CD14-positive monocyte (primary cell): ENCODE data around the gene OPN1LW. TPM values are rescaled to one million over a fixed set of nuclear protein-coding genes. Genes with fewer than 3 reads are reported as not detected.

Source experiments
- DNase-seq, 3 donors: peaks; one replicate each; pipeline ENCODE4 v3.0.0-alpha.2; 2011 to 2022
- H2AFZ ChIP-seq: 2 replicates; pipeline ENCODE4 v1.6.0; 2012; ENCODE audit warnings: mild to moderate bottlenecking, low read depth, low read length, inconsistent platforms; ENCODE audit not compliant: insufficient read depth, poor library complexity, severe bottlenecking
- H3K27ac ChIP-seq, 2 donors: 1 replicate in 1 of 2; 2 replicates in 1 of 2; pipeline ENCODE4 v1.5.1; 2012 to 2013; ENCODE audit warnings: low read length in 2 of 2, control low read depth in 1 of 2, inconsistent platforms in 1 of 2, low read depth in 1 of 2, mild to moderate bottlenecking in 1 of 2
- H3K27me3 ChIP-seq, 2 donors: one replicate each; pipeline versions ENCODE4 v1.6.0 to v1.6.1; 2011 to 2013; ENCODE audit warnings: low read length in 2 of 2; ENCODE audit not compliant: control insufficient read depth in 2 of 2, insufficient read depth in 2 of 2
- H3K36me3 ChIP-seq, 2 donors: replicated peaks in 1 of 2; 1 replicate in 1 of 2; 2 replicates in 1 of 2; pipeline versions ENCODE4 v1.5.1 to v1.6.1; 2012 to 2013; ENCODE audit warnings: low read length in 2 of 2, control low read depth in 1 of 2, inconsistent platforms in 1 of 2, mild to moderate bottlenecking in 1 of 2; ENCODE audit not compliant: insufficient read depth in 2 of 2, control insufficient read depth in 1 of 2
- H3K4me1 ChIP-seq, 2 donors: 1 replicate in 1 of 2; 2 replicates in 1 of 2; pipeline versions ENCODE4 v1.5.1 to v1.6.1; 2012 to 2013; ENCODE audit warnings: low read length in 2 of 2, control low read depth in 1 of 2, inconsistent platforms in 1 of 2, mild to moderate bottlenecking in 1 of 2, moderate library complexity in 1 of 2; ENCODE audit not compliant: insufficient read depth in 2 of 2, control insufficient read depth in 1 of 2
- H3K4me2 ChIP-seq: replicated peaks from 2 replicates; pipeline ENCODE3; 2012; ENCODE audit warnings: low read length, moderate library complexity, mild to moderate bottlenecking; ENCODE audit not compliant: poor library complexity, severe bottlenecking; ENCODE audit errors: extremely low read depth
- H3K4me3 ChIP-seq, 3 experiments: fragments of 200-600 bp in 1 of 3; sonication (generic) in 1 of 3; replicated peaks in 1 of 3; 1 replicate in 2 of 3; 2 replicates in 1 of 3; pipeline ENCODE4 v1.5.1; 2011 to 2013; ENCODE audit warnings: low read length in 3 of 3, mild to moderate bottlenecking in 3 of 3, control low read depth in 2 of 3, low read depth in 2 of 3, inconsistent platforms in 1 of 3, moderate library complexity in 1 of 3
- H3K79me2 ChIP-seq: 2 replicates; pipeline ENCODE4 v1.6.0; 2012; ENCODE audit warnings: mild to moderate bottlenecking, control low read depth, inconsistent platforms, low read length, moderate library complexity; ENCODE audit not compliant: insufficient read depth
- H3K9ac ChIP-seq: 2 replicates; pipeline ENCODE4 v1.6.0; 2017; ENCODE audit warnings: low read length, mild to moderate bottlenecking; ENCODE audit not compliant: insufficient read depth, poor library complexity, severe bottlenecking
- H3K9me3 ChIP-seq, 2 donors: replicated peaks in 1 of 2; 1 replicate in 1 of 2; 2 replicates in 1 of 2; pipeline versions ENCODE4 v1.5.1 to v1.6.1; 2012 to 2013; ENCODE audit warnings: low read length in 2 of 2, control low read depth in 1 of 2; ENCODE audit not compliant: control insufficient read depth in 1 of 2, insufficient read depth in 1 of 2
- H4K20me1 ChIP-seq: 2 replicates; pipeline ENCODE4 v1.6.0; 2012; ENCODE audit warnings: mild to moderate bottlenecking, low read length, control low read depth, moderate library complexity; ENCODE audit not compliant: insufficient read depth
- H3K27ac Mint-ChIP-seq, 7 donors: one replicate each; pipeline ENCODE4 v1.8.0; 2020; ENCODE audit warnings: mild to moderate bottlenecking in 7 of 7, mixed read lengths in 7 of 7, moderate library complexity in 6 of 7, inconsistent platforms in 2 of 7
- H3K27me3 Mint-ChIP-seq, 3 donors: one replicate each; pipeline ENCODE4 v1.8.0; 2021 to 2022; ENCODE audit warnings: low read depth in 3 of 3, mild to moderate bottlenecking in 3 of 3, mixed read lengths in 3 of 3, moderate library complexity in 3 of 3, inconsistent platforms in 1 of 3
- H3K36me3 Mint-ChIP-seq, 2 donors: one replicate each; pipeline ENCODE4 v1.8.0; 2020; ENCODE audit warnings: mixed read lengths in 2 of 2, inconsistent platforms in 1 of 2, mild to moderate bottlenecking in 1 of 2
- H3K4me1 Mint-ChIP-seq: one replicate; pipeline ENCODE4 v1.8.0; 2020; ENCODE audit warnings: mild to moderate bottlenecking, mixed read lengths
- H3K4me3 Mint-ChIP-seq, 2 donors: one replicate each; pipeline ENCODE4 v1.8.0; 2020; ENCODE audit warnings: mild to moderate bottlenecking in 2 of 2, mixed read lengths in 2 of 2, moderate library complexity in 1 of 2
- H3K9me3 Mint-ChIP-seq, 7 donors: one replicate each; pipeline ENCODE4 v1.8.0; 2020 to 2022; ENCODE audit warnings: mixed read lengths in 7 of 7, mild to moderate bottlenecking in 6 of 7, moderate library complexity in 6 of 7, inconsistent platforms in 2 of 7
- WGBS: methylation state at CpG from one replicate; pipeline ENCODE4 v1.1.5; 2013; ENCODE audit warnings: missing lambda C conversion rate; ENCODE audit not compliant: insufficient coverage; 5-methylcytosine and 5-hydroxymethylcytosine counted together
- intact Hi-C, 2 donors: fragments of 100-400 bp; cut with micrococcal nuclease; formaldehyde crosslinking; loops; one replicate each; pipeline versions ENCODE4 v1.15.0 to v1.15.1; 2023
- polyA plus RNA-seq, 3 donors: library from polyadenylated mRNA; depleted of rRNA in 1 of 3; unstranded in 2 of 3; stranded (reverse) in 1 of 3; fragments of 300-500 nt in 2 of 3; fragments of >200 nt in 1 of 3; fragmentation: Illumina TruSeq in 2 of 3; gene quantifications; 1 replicate in 2 of 3; 2 replicates in 1 of 3; pipeline ENCODE4 v1.2.3, GENCODE V29; 2012 to 2021
- TF ChIP-seq, protein P1 (sequence below): fragments of 200-600 bp; IDR thresholded peaks from one replicate; pipeline ENCODE4 v1.8.0; 2022; ENCODE audit warnings: antibody characterized with exemption, mild to moderate bottlenecking

The OPN1LW gene
- polyA plus RNA-seq, 3 donors, result not detected

DNA sequence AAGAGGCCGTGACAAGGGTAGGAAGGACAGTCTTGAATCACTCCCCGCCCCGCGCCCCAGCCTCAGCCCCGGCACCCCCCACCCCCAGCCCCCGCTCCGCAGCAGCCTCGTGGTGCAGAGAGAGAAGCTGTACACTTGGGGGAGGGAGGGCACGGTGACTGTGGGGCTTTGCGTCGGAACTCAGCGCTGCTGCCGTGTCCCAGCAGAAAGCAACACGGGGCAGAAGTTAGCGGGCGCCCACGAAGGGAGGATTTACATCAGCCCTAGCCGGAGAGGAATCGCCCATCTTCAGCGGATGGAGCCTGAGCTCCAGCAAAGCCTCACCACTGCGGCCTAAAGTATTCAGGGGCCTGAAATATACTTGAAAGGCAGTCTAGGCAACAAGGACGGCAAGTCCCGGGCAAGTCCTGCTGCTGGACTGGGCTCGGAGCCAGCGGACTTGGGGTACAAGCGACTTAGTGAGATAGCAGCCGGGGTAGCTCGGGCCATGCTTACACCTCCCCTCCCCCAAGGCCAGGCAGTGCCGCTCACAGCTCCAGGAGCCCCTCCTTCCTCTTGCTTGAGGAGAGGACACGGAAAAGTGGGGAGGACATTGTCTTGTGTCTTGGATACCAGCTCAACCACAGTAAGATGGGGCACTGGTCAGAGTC, 18.5 kb upstream of the OPN1LW start:
- Mint-ChIP-seq H3K4me1 (peaks cover 27% of the 10 kb centered on the region), H3K4me3 (no peak overlapping the region), H3K27ac (no peak overlapping the region), H3K27me3 (peaks cover 3 to 21% (median 6%) of the 10 kb centered on the region in 3 donors), H3K9me3 (peaks cover 0 to 4% (median 0%) of the 10 kb centered on the region in 7 donors), H3K36me3 (peaks cover 0 to 3% of the 10 kb centered on the region in 2 donors)
- Histone ChIP-seq H3K79me2 (no peaks in the 10 kb centered on the region), H3K27me3 (no peaks in the 10 kb centered on the region), H4K20me1 (no peaks in the 10 kb centered on the region), H3K36me3 (no peaks in the 10 kb centered on the region), H2AFZ (no peak overlapping the region), H3K4me1 (peaks cover 19 to 26% of the 10 kb centered on the region in 2 donors), H3K9ac (no peak overlapping the region), H3K9me3 (no peaks in the 10 kb centered on the region), H3K4me3 (no peak overlapping the region), H3K4me2 (no peak overlapping the region), H3K27ac (no peak overlapping the region)
- WGBS, result 36% methylated on average over 14 of the region's 30 CpGs
- TF ChIP-seq, protein P1, sequence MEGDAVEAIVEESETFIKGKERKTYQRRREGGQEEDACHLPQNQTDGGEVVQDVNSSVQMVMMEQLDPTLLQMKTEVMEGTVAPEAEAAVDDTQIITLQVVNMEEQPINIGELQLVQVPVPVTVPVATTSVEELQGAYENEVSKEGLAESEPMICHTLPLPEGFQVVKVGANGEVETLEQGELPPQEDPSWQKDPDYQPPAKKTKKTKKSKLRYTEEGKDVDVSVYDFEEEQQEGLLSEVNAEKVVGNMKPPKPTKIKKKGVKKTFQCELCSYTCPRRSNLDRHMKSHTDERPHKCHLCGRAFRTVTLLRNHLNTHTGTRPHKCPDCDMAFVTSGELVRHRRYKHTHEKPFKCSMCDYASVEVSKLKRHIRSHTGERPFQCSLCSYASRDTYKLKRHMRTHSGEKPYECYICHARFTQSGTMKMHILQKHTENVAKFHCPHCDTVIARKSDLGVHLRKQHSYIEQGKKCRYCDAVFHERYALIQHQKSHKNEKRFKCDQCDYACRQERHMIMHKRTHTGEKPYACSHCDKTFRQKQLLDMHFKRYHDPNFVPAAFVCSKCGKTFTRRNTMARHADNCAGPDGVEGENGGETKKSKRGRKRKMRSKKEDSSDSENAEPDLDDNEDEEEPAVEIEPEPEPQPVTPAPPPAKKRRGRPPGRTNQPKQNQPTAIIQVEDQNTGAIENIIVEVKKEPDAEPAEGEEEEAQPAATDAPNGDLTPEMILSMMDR, result no peak
- DNase-seq, result no peak
- intact Hi-C loops, result no loop called here

DNA sequence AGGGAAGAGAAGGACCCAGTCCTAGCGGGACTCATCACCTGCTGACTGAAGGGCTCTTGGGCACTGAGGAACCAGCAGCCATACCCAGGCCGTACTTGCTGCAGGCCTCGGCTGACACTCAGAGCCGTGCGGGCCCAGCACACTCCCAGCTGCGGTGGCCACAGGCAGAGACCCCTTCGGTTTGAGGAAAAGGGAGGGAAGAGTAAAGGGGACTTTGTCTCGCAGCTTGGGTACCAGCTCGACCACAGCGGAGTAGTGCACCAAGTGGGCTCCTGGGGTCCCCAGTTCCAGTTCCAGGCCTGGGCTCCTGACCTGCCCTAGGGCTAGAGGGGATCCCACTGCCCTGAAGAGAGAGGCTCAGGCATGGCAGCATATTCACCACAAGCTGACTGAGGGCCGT, 17.9 kb upstream of the OPN1LW start:
- Mint-ChIP-seq H3K27ac (no peak overlapping the region), H3K4me1 (peaks cover 27% of the 10 kb centered on the region), H3K9me3 (peaks cover 0 to 4% (median 0%) of the 10 kb centered on the region in 7 donors), H3K27me3 (peaks cover 3 to 21% (median 3%) of the 10 kb centered on the region in 3 donors), H3K36me3 (peaks cover 0 to 3% of the 10 kb centered on the region in 2 donors), H3K4me3 (no peak overlapping the region)
- H3K9ac ChIP-seq, result no peak overlapping the region
- no peaks in the 10 kb centered on the region for H3K79me2 ChIP-seq
- no peaks in the 10 kb centered on the region for H3K9me3 ChIP-seq
- H3K4me2 ChIP-seq, result no peak overlapping the region
- intact Hi-C loops, result no loop called here
- WGBS, result 80% methylated on average over 1 of the region's 11 CpGs
- H2AFZ ChIP-seq, result no peak overlapping the region
- peaks cover 19 to 26% of the 10 kb centered on the region in 2 donors for H3K4me1 ChIP-seq
- TF ChIP-seq, protein P1, result no peak
- H3K36me3 ChIP-seq, result no peaks in the 10 kb centered on the region
- no peak overlapping the region for H3K4me3 ChIP-seq
- H3K27ac ChIP-seq, result no peak overlapping the region
- no peak for DNase-seq
- H3K27me3 ChIP-seq, result no peaks in the 10 kb centered on the region
- no peaks in the 10 kb centered on the region for H4K20me1 ChIP-seq
